Measurements from ENCODE around the gene EIF4G3.
"Not testable (repeated sequence)": the region's sequence is repeated elsewhere in the genome, so short reads cannot be mapped to it uniquely, and the experiment has no call there.

EIF4G3 gene

GRCh38 chr1:20867847-20868246 is 308.9 kb downstream of the EIF4G3 start:
- no peak for DNase-seq

GRCh38 chr1:20867062-20867461 is 309.6 kb downstream of the EIF4G3 start:
- DNase-seq, result no peak

- DNase-seq, result no peak
Observed at GRCh38 chr1:20865001-20865400, 311.7 kb downstream of the EIF4G3 start.

- no peak for DNase-seq
Observed at GRCh38 chr1:20854529-20854928, 322.2 kb downstream of the EIF4G3 start.

GRCh38 chr1:20851791-20852190 is 324.9 kb downstream of the EIF4G3 start:
- DNase-seq, result not testable (repeated sequence)

- no peak for DNase-seq
Observed at GRCh38 chr1:20850021-20850420, 326.7 kb downstream of the EIF4G3 start.

GRCh38 chr1:20849100-20849499 is 327.6 kb downstream of the EIF4G3 start:
- DNase-seq, result no peak

- DNase-seq, result no peak
Observed at GRCh38 chr1:20848162-20848561, 328.5 kb downstream of the EIF4G3 start.

GRCh38 chr1:20847611-20848080 is 329.1 kb downstream of the EIF4G3 start:
- no peak for DNase-seq

GRCh38 chr1:20846461-20847374 is 330.0 kb downstream of the EIF4G3 start:
- no peak for DNase-seq

- DNase-seq, result no peak
Observed at GRCh38 chr1:20840731-20841130, 336.0 kb downstream of the EIF4G3 start.

- DNase-seq, result no peak
Observed at GRCh38 chr1:20837554-20838192, 339.0 kb downstream of the EIF4G3 start.

- DNase-seq, result no peak
Observed at GRCh38 chr1:20836230-20836629, 340.5 kb downstream of the EIF4G3 start.

GRCh38 chr1:20834780-20835179 is 341.9 kb downstream of the EIF4G3 start:
- no peak for DNase-seq

- DNase-seq, result no peak
Observed at GRCh38 chr1:20834192-20834591, 342.5 kb downstream of the EIF4G3 start.

GRCh38 chr1:20830378-20830777 is 346.3 kb downstream of the EIF4G3 start:
- no peak for DNase-seq

- DNase-seq, result no peak
Observed at GRCh38 chr1:20829946-20830345, 346.8 kb downstream of the EIF4G3 start.

- no peak for DNase-seq
Observed at GRCh38 chr1:20829531-20829930, 347.2 kb downstream of the EIF4G3 start.

- no peak for DNase-seq
Observed at GRCh38 chr1:20823845-20824244, 352.9 kb downstream of the EIF4G3 start.

GRCh38 chr1:20821466-20821865 is 355.2 kb downstream of the EIF4G3 start:
- no peak for DNase-seq

- DNase-seq, result no peak
Observed at GRCh38 chr1:20819818-20820217, 356.9 kb downstream of the EIF4G3 start.

GRCh38 chr1:20814534-20814871 is 362.2 kb downstream of the EIF4G3 start:
- no peak for DNase-seq

GRCh38 chr1:20811916-20812315 is 364.8 kb downstream of the EIF4G3 start:
- no peak for DNase-seq

GRCh38 chr1:20793236-20793635 is 383.5 kb downstream of the EIF4G3 start:
- no peak for DNase-seq
